ENCODE results near the gene EID1. TPM values are rescaled to one million over a fixed set of nuclear protein-coding genes. Genes with fewer than 3 reads are reported as not detected.

Gene EID1
- total and polyA plus RNA-seq, 9 of the 15 experiments (the other 6 are each of a cell fraction or from before 2014, with no cell fraction given): 46.5 to 211 (median 143) TPM

GRCh38 chr15:48877630-48878595 is at the start of gene EID1 (continued):
- TF ChIP-seq AFF4 (CRISPR knock-in tag; IDR thresholded peaks at IDR 0.05) (peak; percentile 79; the same call in 1 of the 2 replicates), RBM22 (IDR thresholded peaks at IDR 0.05; ENCODE audit: low read depth, low read length, poor library complexity, severe bottlenecking) (no peak), THRAP3 (IDR thresholded peaks at IDR 0.05; ENCODE audit: borderline replicate concordance) (no peak), ZNF165 (CRISPR knock-in tag; IDR thresholded peaks at IDR 0.05; ENCODE audit: borderline replicate concordance) (no peak), ZNF143 (CRISPR knock-in tag; IDR thresholded peaks at IDR 0.05) (no peak), ZNF280B (CRISPR knock-in tag; IDR thresholded peaks at IDR 0.05) (no peak), CBX5 (IDR thresholded peaks at IDR 0.05; ENCODE audit: borderline replicate concordance, low read depth) (no peak), ZNF318 (IDR thresholded peaks at IDR 0.05; ENCODE audit: borderline replicate concordance in 1 of 2, low read depth in 1 of 2) (peak in 1 of 2 experiments; percentile 19; a peak in 1 of 4 replicates), HNRNPK (IDR thresholded peaks at IDR 0.05; ENCODE audit: low read depth, low read length, poor library complexity, severe bottlenecking) (no peak), ZNF224 (CRISPR knock-in tag; IDR thresholded peaks at IDR 0.05) (no peak), EP400 (IDR thresholded peaks at IDR 0.05) (peak; percentile 94), ELF1 (tag; IDR thresholded peaks at IDR 0.05) (no peak)
